K562 (cell line): ENCODE results near the gene RSPH9. TPM values are rescaled to one million over a fixed set of nuclear protein-coding genes. Genes with fewer than 3 reads are reported as not detected.

Experiments used
- CCNT2 ChIP-seq: IDR thresholded peaks from 2 replicates; pipeline ENCODE4 v1.6.1; 2011; ENCODE audit warnings: borderline replicate concordance, low read depth, mild to moderate bottlenecking, moderate library complexity, mixed read lengths, low read length; ENCODE audit not compliant: insufficient read length; ENCODE audit errors: extremely low read depth
- MECOM ChIP-seq: fragments of 250-450 bp; sonication (Bioruptor Pico); IDR thresholded peaks from 2 replicates; pipeline ENCODE4 v1.8.0; 2022; ENCODE audit warnings: inconsistent platforms
- NCOA2 ChIP-seq, 2 experiments: fragments of 450-650 bp; IDR thresholded peaks; 2 replicates each; pipeline ENCODE4 v1.6.1; 2018; ENCODE audit warnings: mild to moderate bottlenecking in 2 of 2, moderate library complexity in 1 of 2; ENCODE audit not compliant: partially characterized antibody in 2 of 2
- NFIC ChIP-seq: fragments of 450-650 bp; IDR thresholded peaks from 2 replicates; pipeline ENCODE4 v1.6.1; 2017; ENCODE audit warnings: mild to moderate bottlenecking, inconsistent platforms
- POLR2B ChIP-seq: fragments of 450-650 bp; IDR thresholded peaks from 2 replicates; pipeline ENCODE4 v1.6.1; 2018; ENCODE audit warnings: low read depth; ENCODE audit not compliant: partially characterized antibody
- ZNF764 ChIP-seq: fragments of 250-450 bp; sonication (Bioruptor Pico); IDR thresholded peaks from 2 replicates; pipeline ENCODE4 v1.4.0; 2020; ENCODE audit warnings: low read depth, mild to moderate bottlenecking, moderate library complexity
- polyA plus RNA-seq, 8 experiments: library from polyadenylated mRNA; depleted of rRNA in 4 of 8; stranded (reverse) in 5 of 8; unstranded in 3 of 8; fragments of >200 nt; fragmentation: Nextera tagmentation in 2 of 8; fragmentation: Illumina TruSeq in 1 of 8; extraction: Ambion mirVana in 2 of 8; extraction: Trizol in 1 of 8; gene quantifications; 2 replicates each; pipeline versions ENCODE4 v1.2.1 to v1.2.3, GENCODE V29; 2011 to 2014; ENCODE audit warnings: inconsistent platforms in 1 of 8, missing spikeins in 1 of 8
- total RNA-seq, 7 experiments: library from RNA; depleted of rRNA in 6 of 7; stranded (reverse); fragments of >200 nt in 6 of 7; fragmentation: Illumina TruSeq in 2 of 7; extraction: Trizol in 2 of 7; gene quantifications; 2 replicates each; pipeline versions ENCODE4 v1.2.1 to v1.2.3, GENCODE V29; 2011 to 2021; ENCODE audit warnings: low replicate concordance in 1 of 7
- TF ChIP-seq, protein P1 (sequence below): fragments of 200-600 bp; sonication (generic); IDR thresholded peaks from one replicate; pipeline ENCODE4 v1.6.1; 2012; ENCODE audit warnings: mild to moderate bottlenecking, low read depth, low read length, inconsistent platforms
- TF ChIP-seq, protein P2 (sequence below): fragments of 250-450 bp; sonication (Bioruptor Pico); IDR thresholded peaks from 2 replicates; pipeline ENCODE4 v1.5.0; 2021
- TF ChIP-seq, protein P3 (sequence below): fragments of 250-450 bp; sonication (Bioruptor Pico); IDR thresholded peaks from 2 replicates; pipeline ENCODE4 v1.4.0; 2020; ENCODE audit warnings: mild to moderate bottlenecking
- TF ChIP-seq, protein P4 (sequence below): fragments of 250-450 bp; sonication (Bioruptor Pico); IDR thresholded peaks from 2 replicates; pipeline ENCODE4 v1.8.0; 2022; ENCODE audit warnings: inconsistent platforms, mild to moderate bottlenecking, moderate library complexity, borderline replicate concordance

The RSPH9 gene
- total and polyA plus RNA-seq, 9 of the 15 experiments (the other 6 are each of a cell fraction or from before 2014, with no cell fraction given), result 0.05 to 0.60 (median 0.39) TPM; not detected in 6

DNA sequence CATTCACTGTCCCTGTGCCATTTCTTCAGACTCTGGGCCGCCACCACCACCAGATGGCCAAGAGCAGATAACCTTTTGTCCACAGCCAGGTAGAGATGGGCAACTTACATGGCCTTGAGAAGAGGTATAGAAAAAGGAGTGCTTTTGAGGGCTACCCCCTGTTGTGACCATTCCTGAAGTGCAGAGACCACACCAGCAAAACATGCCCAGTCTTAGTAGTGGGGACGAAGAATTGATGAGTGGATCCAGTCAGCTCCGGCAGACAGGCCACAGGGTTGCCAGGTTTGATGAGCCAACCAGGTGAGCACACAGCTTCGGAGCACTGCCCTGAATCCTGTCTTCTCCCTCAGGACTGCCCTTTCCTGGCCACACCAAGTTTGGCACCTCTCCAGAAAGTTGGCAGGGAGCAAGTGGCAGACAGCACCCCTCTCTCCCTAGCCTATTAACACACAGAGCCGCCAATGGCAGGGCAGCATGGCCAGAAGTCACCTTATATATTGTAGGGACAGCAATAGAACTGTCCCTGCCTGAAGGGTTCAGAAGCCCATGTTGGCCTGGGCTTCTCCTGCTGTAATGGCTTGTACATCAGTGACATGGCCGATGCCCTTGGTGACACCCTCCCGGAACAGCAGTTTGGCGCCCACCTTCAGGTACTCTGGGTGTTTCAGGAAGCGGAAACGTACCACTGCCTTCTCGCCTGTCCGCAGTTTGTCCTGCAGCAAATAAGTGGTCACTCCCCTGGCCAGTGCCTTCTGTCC is 23.6 kb upstream of the RSPH9 start (continued):
- TF ChIP-seq, protein P1, sequence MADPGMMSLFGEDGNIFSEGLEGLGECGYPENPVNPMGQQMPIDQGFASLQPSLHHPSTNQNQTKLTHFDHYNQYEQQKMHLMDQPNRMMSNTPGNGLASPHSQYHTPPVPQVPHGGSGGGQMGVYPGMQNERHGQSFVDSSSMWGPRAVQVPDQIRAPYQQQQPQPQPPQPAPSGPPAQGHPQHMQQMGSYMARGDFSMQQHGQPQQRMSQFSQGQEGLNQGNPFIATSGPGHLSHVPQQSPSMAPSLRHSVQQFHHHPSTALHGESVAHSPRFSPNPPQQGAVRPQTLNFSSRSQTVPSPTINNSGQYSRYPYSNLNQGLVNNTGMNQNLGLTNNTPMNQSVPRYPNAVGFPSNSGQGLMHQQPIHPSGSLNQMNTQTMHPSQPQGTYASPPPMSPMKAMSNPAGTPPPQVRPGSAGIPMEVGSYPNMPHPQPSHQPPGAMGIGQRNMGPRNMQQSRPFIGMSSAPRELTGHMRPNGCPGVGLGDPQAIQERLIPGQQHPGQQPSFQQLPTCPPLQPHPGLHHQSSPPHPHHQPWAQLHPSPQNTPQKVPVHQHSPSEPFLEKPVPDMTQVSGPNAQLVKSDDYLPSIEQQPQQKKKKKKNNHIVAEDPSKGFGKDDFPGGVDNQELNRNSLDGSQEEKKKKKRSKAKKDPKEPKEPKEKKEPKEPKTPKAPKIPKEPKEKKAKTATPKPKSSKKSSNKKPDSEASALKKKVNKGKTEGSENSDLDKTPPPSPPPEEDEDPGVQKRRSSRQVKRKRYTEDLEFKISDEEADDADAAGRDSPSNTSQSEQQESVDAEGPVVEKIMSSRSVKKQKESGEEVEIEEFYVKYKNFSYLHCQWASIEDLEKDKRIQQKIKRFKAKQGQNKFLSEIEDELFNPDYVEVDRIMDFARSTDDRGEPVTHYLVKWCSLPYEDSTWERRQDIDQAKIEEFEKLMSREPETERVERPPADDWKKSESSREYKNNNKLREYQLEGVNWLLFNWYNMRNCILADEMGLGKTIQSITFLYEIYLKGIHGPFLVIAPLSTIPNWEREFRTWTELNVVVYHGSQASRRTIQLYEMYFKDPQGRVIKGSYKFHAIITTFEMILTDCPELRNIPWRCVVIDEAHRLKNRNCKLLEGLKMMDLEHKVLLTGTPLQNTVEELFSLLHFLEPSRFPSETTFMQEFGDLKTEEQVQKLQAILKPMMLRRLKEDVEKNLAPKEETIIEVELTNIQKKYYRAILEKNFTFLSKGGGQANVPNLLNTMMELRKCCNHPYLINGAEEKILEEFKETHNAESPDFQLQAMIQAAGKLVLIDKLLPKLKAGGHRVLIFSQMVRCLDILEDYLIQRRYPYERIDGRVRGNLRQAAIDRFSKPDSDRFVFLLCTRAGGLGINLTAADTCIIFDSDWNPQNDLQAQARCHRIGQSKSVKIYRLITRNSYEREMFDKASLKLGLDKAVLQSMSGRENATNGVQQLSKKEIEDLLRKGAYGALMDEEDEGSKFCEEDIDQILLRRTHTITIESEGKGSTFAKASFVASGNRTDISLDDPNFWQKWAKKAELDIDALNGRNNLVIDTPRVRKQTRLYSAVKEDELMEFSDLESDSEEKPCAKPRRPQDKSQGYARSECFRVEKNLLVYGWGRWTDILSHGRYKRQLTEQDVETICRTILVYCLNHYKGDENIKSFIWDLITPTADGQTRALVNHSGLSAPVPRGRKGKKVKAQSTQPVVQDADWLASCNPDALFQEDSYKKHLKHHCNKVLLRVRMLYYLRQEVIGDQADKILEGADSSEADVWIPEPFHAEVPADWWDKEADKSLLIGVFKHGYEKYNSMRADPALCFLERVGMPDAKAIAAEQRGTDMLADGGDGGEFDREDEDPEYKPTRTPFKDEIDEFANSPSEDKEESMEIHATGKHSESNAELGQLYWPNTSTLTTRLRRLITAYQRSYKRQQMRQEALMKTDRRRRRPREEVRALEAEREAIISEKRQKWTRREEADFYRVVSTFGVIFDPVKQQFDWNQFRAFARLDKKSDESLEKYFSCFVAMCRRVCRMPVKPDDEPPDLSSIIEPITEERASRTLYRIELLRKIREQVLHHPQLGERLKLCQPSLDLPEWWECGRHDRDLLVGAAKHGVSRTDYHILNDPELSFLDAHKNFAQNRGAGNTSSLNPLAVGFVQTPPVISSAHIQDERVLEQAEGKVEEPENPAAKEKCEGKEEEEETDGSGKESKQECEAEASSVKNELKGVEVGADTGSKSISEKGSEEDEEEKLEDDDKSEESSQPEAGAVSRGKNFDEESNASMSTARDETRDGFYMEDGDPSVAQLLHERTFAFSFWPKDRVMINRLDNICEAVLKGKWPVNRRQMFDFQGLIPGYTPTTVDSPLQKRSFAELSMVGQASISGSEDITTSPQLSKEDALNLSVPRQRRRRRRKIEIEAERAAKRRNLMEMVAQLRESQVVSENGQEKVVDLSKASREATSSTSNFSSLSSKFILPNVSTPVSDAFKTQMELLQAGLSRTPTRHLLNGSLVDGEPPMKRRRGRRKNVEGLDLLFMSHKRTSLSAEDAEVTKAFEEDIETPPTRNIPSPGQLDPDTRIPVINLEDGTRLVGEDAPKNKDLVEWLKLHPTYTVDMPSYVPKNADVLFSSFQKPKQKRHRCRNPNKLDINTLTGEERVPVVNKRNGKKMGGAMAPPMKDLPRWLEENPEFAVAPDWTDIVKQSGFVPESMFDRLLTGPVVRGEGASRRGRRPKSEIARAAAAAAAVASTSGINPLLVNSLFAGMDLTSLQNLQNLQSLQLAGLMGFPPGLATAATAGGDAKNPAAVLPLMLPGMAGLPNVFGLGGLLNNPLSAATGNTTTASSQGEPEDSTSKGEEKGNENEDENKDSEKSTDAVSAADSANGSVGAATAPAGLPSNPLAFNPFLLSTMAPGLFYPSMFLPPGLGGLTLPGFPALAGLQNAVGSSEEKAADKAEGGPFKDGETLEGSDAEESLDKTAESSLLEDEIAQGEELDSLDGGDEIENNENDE, result no peak
- TF ChIP-seq NCOA2 (IDR thresholded peaks at IDR 0.05; ENCODE audit: partially characterized antibody in 2 of 2) (no peak), CCNT2 (no peak), POLR2B (peak; percentile 31), ZNF764 (CRISPR knock-in tag) (no peak), MECOM (CRISPR knock-in tag) (no peak), NFIC (peak; percentile 73)
- TF ChIP-seq, protein P2, sequence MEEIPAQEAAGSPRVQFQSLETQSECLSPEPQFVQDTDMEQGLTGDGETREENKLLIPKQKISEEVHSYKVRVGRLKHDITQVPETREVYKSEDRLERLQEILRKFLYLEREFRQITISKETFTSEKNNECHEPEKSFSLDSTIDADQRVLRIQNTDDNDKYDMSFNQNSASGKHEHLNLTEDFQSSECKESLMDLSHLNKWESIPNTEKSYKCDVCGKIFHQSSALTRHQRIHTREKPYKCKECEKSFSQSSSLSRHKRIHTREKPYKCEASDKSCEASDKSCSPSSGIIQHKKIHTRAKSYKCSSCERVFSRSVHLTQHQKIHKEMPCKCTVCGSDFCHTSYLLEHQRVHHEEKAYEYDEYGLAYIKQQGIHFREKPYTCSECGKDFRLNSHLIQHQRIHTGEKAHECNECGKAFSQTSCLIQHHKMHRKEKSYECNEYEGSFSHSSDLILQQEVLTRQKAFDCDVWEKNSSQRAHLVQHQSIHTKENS (CRISPR knock-in tag), result no peak
- TF ChIP-seq, protein P3, sequence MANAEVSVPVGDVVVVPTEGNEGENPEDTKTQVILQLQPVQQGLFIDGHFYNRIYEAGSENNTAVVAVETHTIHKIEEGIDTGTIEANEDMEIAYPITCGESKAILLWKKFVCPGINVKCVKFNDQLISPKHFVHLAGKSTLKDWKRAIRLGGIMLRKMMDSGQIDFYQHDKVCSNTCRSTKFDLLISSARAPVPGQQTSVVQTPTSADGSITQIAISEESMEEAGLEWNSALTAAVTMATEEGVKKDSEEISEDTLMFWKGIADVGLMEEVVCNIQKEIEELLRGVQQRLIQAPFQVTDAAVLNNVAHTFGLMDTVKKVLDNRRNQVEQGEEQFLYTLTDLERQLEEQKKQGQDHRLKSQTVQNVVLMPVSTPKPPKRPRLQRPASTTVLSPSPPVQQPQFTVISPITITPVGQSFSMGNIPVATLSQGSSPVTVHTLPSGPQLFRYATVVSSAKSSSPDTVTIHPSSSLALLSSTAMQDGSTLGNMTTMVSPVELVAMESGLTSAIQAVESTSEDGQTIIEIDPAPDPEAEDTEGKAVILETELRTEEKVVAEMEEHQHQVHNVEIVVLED (CRISPR knock-in tag), result no peak
- TF ChIP-seq, protein P4, sequence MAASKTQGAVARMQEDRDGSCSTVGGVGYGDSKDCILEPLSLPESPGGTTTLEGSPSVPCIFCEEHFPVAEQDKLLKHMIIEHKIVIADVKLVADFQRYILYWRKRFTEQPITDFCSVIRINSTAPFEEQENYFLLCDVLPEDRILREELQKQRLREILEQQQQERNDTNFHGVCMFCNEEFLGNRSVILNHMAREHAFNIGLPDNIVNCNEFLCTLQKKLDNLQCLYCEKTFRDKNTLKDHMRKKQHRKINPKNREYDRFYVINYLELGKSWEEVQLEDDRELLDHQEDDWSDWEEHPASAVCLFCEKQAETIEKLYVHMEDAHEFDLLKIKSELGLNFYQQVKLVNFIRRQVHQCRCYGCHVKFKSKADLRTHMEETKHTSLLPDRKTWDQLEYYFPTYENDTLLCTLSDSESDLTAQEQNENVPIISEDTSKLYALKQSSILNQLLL, result no peak
